Activated T-cell treated with anti-CD3 and anti-CD28 coated beads, Interleukin-2, amount 50 U/mL, for 1 hour (primary cell): ENCODE data around the gene SLC25A28.
"Not testable (repeated sequence)": the region's sequence is repeated elsewhere in the genome, so short reads cannot be mapped to it uniquely, and the experiment has no call there.

Source experiments
- DNase-seq: peaks from one replicate; pipeline ENCODE4 v3.0.0-alpha.2; 2020

SLC25A28 gene

GRCh38 chr10:99628923-99629624 lies 8.8 kb upstream of the SLC25A28 start:
- DNase-seq = no peak

- DNase-seq = not testable (repeated sequence)
Observed at GRCh38 chr10:99625124-99625523, 4.9 kb upstream of the SLC25A28 start.

DNA sequence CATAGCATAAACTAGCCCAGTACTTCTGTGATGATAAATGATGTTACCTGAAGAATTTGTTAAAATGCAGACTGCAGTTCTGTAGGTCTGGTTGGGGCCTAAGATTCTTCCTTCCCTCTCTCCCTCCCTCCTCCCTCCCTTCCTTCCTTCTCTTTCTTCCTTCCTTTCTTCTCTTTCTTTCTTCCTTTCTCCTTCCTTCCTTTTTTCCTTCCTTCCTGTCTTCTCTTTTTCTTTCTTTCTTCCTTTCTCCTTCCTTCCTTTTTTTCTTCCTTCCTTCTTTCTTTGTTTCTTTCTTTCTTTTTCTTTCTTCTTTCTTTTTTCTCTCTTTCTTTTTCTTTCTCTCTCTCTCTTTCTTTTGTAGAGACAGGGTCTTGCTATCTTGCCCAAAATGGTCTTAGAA lies 3.7 kb upstream of the SLC25A28 start:
- DNase-seq = no peak

- no peak for DNase-seq
Observed at GRCh38 chr10:99621454-99622251, 1.4 kb upstream of the SLC25A28 start.

- DNase-seq = peak; percentile 85
Observed at GRCh38 chr10:99620711-99621453, 643 bp upstream of the SLC25A28 start.

GRCh38 chr10:99619090-99619800 lies 994 bp downstream of the SLC25A28 start:
- DNase-seq = no peak

GRCh38 chr10:99617696-99618095 lies 2.5 kb downstream of the SLC25A28 start:
- DNase-seq = no peak

DNA sequence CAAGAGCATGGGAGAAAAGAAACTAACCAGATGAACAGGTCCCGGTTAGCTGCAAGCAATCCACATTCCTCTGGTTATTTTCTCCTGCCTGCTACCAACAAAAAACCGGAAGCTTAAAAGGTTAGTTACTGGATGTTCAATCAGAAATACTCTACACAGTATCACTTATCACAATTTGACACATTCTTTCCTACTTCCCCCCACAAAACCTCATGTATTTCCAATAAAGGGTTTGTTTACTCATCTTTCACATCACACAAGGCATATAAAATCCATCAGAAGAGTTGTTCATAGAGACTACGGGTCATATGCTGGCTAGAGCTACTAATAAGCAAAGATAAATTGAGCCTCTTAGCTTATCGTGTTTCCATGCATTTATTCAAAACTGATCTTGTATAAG lies 4.8 kb downstream of the SLC25A28 start:
- no peak for DNase-seq

GRCh38 chr10:99612167-99612831 lies 7.9 kb downstream of the SLC25A28 start:
- peak; percentile 24 for DNase-seq

GRCh38 chr10:99611326-99611725 lies 8.9 kb downstream of the SLC25A28 start:
- no peak for DNase-seq

- DNase-seq = no peak
Observed at GRCh38 chr10:99610221-99610620, 10.0 kb downstream of the SLC25A28 start.

GRCh38 chr10:99609186-99609585 lies 11.1 kb downstream of the SLC25A28 start:
- no peak for DNase-seq

DNA sequence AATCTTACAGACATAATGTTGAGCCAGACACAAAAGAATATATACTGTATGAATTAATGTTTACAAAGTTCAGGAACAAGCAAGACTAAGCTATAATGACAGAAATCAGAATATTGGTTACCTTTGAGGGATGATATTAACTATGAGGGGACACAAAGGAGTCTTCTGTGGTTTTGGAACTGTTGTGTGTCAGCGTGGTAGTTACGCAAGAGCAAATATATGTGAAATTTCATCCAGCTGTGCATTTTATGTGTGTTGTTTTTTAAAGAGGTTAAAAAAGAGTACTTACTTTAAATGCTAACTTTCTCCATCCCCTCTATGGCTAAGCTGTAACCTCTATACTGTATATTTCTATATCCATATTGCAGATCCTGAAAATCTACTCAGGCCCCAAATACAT lies 14.9 kb downstream of the SLC25A28 start:
- DNase-seq = no peak

GRCh38 chr10:99604862-99605261 lies 15.4 kb downstream of the SLC25A28 start:
- no peak for DNase-seq

DNA sequence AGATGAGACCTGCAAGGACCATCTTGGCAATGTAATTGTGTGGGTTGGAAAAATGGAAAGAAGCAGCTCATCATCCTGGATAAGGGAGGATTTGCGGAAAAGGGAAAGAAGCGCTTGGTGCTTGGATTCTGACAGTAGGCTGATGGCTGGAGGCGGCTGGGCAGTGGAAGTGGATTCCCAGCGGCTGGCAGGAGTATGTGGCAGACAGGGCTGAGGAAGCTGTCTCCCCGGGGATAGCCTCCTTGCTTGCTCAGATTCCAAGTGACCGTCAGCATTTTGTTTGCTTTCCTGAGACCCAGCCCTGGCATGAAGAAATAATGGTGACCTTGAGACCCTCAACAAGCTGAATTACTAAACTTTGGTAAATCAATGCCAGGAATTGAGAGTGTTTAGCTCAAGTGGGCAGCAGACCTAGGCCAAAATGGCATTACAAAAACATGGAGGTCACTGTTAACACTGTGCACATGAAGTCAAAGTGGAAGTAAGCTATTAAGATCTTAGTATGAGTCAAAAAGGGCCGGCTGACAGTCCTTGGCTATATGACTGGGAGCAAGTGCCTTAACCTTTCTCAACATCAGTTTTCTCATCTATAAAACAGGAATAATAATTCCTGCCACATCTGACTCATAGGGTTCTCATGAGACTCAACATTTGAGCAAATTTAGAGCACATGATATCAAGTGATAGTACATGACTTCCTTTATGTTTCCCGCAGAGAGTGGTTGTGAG lies 21.3 kb downstream of the SLC25A28 start:
- no peak for DNase-seq

DNA sequence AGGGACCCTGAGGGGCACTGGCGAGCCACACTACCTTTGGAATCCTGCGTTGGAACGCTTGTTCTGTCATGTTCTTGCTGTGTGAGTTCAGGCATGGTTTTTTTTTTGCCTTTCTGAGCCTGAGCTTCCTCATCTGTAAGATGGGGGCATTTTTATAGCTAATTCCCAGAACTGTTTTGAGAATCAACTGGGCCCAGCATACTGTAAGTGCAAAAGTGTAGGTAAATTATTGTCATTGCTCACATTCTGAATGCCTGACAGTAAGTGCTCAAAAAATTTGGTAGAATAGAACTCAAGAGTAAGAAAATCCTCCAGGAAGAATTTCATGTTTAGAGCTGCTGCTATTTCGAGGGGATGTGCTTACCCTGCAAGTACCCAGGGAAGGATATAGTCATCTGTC lies 22.2 kb downstream of the SLC25A28 start:
- DNase-seq = no peak

- DNase-seq = not testable (repeated sequence)
Observed at GRCh38 chr10:99596708-99597107, 23.5 kb downstream of the SLC25A28 start.

GRCh38 chr10:99595770-99596465 lies 24.3 kb downstream of the SLC25A28 start:
- no peak for DNase-seq

GRCh38 chr10:99595236-99595635 lies 25.0 kb downstream of the SLC25A28 start:
- DNase-seq = no peak

- no peak for DNase-seq
Observed at GRCh38 chr10:99593312-99593711, 26.9 kb downstream of the SLC25A28 start.

- no peak for DNase-seq
Observed at GRCh38 chr10:99590799-99591198, 29.4 kb downstream of the SLC25A28 start.
